HepG2 (cell line): ENCODE data around the gene NRG4. TPM values are rescaled to one million over a fixed set of nuclear protein-coding genes. Genes with fewer than 3 reads are reported as not detected.

ENCODE experiments used
- AHR ChIP-seq: IDR thresholded peaks from 2 replicates; pipeline ENCODE4 v1.6.1; 2018; ENCODE audit warnings: missing genetic modification reagents, missing compliant biosample characterization
- FIP1L1 ChIP-seq: fragments of 200-400 bp; formaldehyde crosslinking; IDR thresholded peaks from 2 replicates; pipeline ENCODE4 v1.6.1; 2018; ENCODE audit warnings: low read depth, mild to moderate bottlenecking, low read length, moderate library complexity, borderline replicate concordance; ENCODE audit not compliant: insufficient read depth
- FOXK1 ChIP-seq: sonication (generic); formaldehyde crosslinking; IDR thresholded peaks from 2 replicates; pipeline ENCODE4 v1.4.0; 2020; ENCODE audit warnings: low read depth, missing genetic modification reagents, borderline replicate concordance
- HDAC2 ChIP-seq: sonication (generic); formaldehyde crosslinking; IDR thresholded peaks from 2 replicates; pipeline ENCODE4 v1.4.0; 2020; ENCODE audit warnings: missing genetic modification reagents
- ZFP37 ChIP-seq: sonication (generic); formaldehyde crosslinking; IDR thresholded peaks from 2 replicates; pipeline ENCODE4 v1.4.0; 2020; ENCODE audit warnings: missing genetic modification reagents, borderline replicate concordance
- ZNF350 ChIP-seq: sonication (generic); formaldehyde crosslinking; IDR thresholded peaks from 2 replicates; pipeline ENCODE4 v1.4.0; 2020; ENCODE audit warnings: mild to moderate bottlenecking, low read depth, missing genetic modification reagents, borderline replicate concordance
- ZNF724P ChIP-seq: sonication (generic); formaldehyde crosslinking; IDR thresholded peaks from 2 replicates; pipeline ENCODE4 v1.8.0; 2022; ENCODE audit warnings: missing genetic modification reagents, borderline replicate concordance
- ZNF790 ChIP-seq: sonication (generic); formaldehyde crosslinking; IDR thresholded peaks from 2 replicates; pipeline ENCODE4 v1.8.0; 2022; ENCODE audit warnings: missing genetic modification reagents, mild to moderate bottlenecking, borderline replicate concordance
- polyA plus RNA-seq, 8 experiments: library from polyadenylated mRNA; depleted of rRNA in 3 of 8; stranded (reverse) in 7 of 8; unstranded in 1 of 8; fragments of >200 nt; fragmentation: Illumina TruSeq in 4 of 8; extraction: Trizol in 4 of 8; gene quantifications; 2 replicates each; pipeline versions ENCODE4 v1.2.1 to v1.2.3, GENCODE V29; 2011 to 2016; ENCODE audit warnings: low read depth in 4 of 8, missing spikeins in 1 of 8, mixed read lengths in 1 of 8; ENCODE audit not compliant: insufficient read depth in 1 of 8
- total RNA-seq, 5 experiments: library from RNA; depleted of rRNA; stranded (reverse); fragments of >200 nt; fragmentation: Illumina TruSeq; extraction: Trizol; gene quantifications; 2 replicates each; pipeline ENCODE4 v1.2.3, GENCODE V29; 2016; ENCODE audit warnings: low read depth in 1 of 5
- TF ChIP-seq, protein P1 (sequence below): sonication (generic); formaldehyde crosslinking; conservative IDR thresholded peaks from 2 replicates; pipeline ENCODE4 v1.8.1; 2023; ENCODE audit warnings: missing genetic modification reagents
- TF ChIP-seq, protein P2 (sequence below): sonication (generic); formaldehyde crosslinking; IDR thresholded peaks from 2 replicates; pipeline ENCODE4 v1.5.1; 2020; ENCODE audit warnings: missing genetic modification reagents, mild to moderate bottlenecking, borderline replicate concordance

The NRG4 gene
- total and polyA plus RNA-seq, 2 of the 13 experiments (the other 11 are each of a cell fraction or from before 2014, with no cell fraction given): 0.01 TPM; not detected in 1

DNA sequence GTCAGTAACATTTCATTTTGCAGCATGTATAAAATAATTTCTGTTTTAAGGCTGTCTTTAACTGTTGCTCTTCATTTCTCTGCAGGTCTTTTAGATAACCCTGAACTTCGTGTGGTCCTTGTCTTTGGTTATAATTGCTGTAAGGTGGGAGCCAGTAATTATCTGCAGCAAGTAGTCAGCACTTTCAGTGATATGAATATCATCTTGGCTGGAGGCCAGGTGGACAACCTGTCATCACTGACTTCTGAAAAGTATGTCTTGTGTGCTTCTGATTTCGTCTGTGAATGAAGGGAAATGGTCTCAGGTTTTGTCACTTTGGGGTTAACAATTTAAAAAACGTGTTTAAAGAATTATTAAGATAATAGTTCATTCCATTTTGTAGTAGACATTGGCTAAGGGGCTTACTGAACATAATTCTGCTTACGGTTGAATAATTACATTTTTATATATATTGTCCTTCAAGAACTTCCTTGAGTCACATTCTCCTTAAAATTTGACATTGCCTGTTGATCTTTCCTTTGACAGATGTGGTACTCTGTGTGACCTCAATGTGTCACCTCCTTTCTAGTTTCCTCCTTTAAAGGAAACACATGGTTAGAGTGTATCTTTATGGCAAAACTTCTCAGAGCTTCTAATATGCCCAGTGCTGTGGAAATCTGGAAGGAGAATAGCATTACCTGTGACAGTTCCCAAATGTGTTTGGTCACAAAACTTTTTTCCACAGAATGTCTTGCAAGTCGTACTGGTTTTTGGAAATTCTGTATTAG is 82.2 kb downstream of the NRG4 start (continued):
- TF ChIP-seq, protein P1, sequence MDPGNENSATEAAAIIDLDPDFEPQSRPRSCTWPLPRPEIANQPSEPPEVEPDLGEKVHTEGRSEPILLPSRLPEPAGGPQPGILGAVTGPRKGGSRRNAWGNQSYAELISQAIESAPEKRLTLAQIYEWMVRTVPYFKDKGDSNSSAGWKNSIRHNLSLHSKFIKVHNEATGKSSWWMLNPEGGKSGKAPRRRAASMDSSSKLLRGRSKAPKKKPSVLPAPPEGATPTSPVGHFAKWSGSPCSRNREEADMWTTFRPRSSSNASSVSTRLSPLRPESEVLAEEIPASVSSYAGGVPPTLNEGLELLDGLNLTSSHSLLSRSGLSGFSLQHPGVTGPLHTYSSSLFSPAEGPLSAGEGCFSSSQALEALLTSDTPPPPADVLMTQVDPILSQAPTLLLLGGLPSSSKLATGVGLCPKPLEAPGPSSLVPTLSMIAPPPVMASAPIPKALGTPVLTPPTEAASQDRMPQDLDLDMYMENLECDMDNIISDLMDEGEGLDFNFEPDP (CRISPR knock-in tag): no peak
- TF ChIP-seq ZFP37 (CRISPR knock-in tag): no peak
- TF ChIP-seq, protein P2, sequence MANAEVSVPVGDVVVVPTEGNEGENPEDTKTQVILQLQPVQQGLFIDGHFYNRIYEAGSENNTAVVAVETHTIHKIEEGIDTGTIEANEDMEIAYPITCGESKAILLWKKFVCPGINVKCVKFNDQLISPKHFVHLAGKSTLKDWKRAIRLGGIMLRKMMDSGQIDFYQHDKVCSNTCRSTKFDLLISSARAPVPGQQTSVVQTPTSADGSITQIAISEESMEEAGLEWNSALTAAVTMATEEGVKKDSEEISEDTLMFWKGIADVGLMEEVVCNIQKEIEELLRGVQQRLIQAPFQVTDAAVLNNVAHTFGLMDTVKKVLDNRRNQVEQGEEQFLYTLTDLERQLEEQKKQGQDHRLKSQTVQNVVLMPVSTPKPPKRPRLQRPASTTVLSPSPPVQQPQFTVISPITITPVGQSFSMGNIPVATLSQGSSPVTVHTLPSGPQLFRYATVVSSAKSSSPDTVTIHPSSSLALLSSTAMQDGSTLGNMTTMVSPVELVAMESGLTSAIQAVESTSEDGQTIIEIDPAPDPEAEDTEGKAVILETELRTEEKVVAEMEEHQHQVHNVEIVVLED (CRISPR knock-in tag): no peak
- no peak for TF ChIP-seq HDAC2 (CRISPR knock-in tag)
- TF ChIP-seq AHR (CRISPR knock-in tag): no peak
- TF ChIP-seq ZNF790 (CRISPR knock-in tag): no peak
- TF ChIP-seq ZNF724P (CRISPR knock-in tag): no peak
- no peak for TF ChIP-seq FOXK1 (CRISPR knock-in tag)
- no peak for TF ChIP-seq FIP1L1
- TF ChIP-seq ZNF350 (CRISPR knock-in tag): no peak
